ENCODE data around the gene CD44. TPM values are rescaled to one million over a fixed set of nuclear protein-coding genes. Genes with fewer than 3 reads are reported as not detected.

Gene CD44
- total RNA-seq, 4 donors from 2014 or later: 92.7 to 627 (median 158) TPM

GRCh38 chr11:35210876-35211546 lies 72.0 kb downstream of the CD44 start:
- TF ChIP-seq CTCF (IDR thresholded peaks at IDR 0.05): no peak
- DNase-seq (ENCODE audit: low spot score) (no peak), ATAC-seq (ENCODE audit: low FRiP score) (no peak)

- no peak for DNase-seq (ENCODE audit: low spot score)
- no peak for ATAC-seq (ENCODE audit: low FRiP score)
- TF ChIP-seq CTCF (IDR thresholded peaks at IDR 0.05): no peak
Observed at GRCh38 chr11:35211952-35212351, 73.0 kb downstream of the CD44 start.

- DNase-seq (ENCODE audit: low spot score): no peak
- ATAC-seq (ENCODE audit: low FRiP score): no peak
- no peak for TF ChIP-seq CTCF (IDR thresholded peaks at IDR 0.05)
Observed at GRCh38 chr11:35214226-35214770, 75.3 kb downstream of the CD44 start.

GRCh38 chr11:35214792-35215193 lies 75.8 kb downstream of the CD44 start:
- DNase-seq (ENCODE audit: low spot score) (no peak), ATAC-seq (ENCODE audit: low FRiP score) (peak; percentile 62)
- no peak for TF ChIP-seq CTCF (IDR thresholded peaks at IDR 0.05)

- TF ChIP-seq CTCF (IDR thresholded peaks at IDR 0.05): no peak
- DNase-seq (ENCODE audit: low spot score) (no peak), ATAC-seq (ENCODE audit: low FRiP score) (no peak)
Observed at GRCh38 chr11:35215945-35216344, 77.0 kb downstream of the CD44 start.

GRCh38 chr11:35216962-35217678 lies 78.1 kb downstream of the CD44 start:
- ATAC-seq (ENCODE audit: low FRiP score): no peak
- TF ChIP-seq CTCF (IDR thresholded peaks at IDR 0.05): no peak
- no peak for DNase-seq (ENCODE audit: low spot score)
